T-helper 22 cell (primary cell): ENCODE results near the gene MAPK11.
A peak's percentile ranks its signal among the peaks of the same experiment; 100 is the strongest.

Experiments
- DNase-seq: peaks from one replicate; pipeline ENCODE4 v3.0.0-alpha.2; 2020; ENCODE audit warnings: low read depth

The MAPK11 gene

GRCh38 chr22:50269970-50270665 is at the start of gene MAPK11:
Gene MAPK11, minus strand, starts transcription at chr22:50270380. Its CDS starts 88 bp downstream, at chr22:50270292.
- peak; percentile 68 for DNase-seq

- DNase-seq = no peak
These were observed 49.3 kb upstream of the MAPK11 start for GRCh38 chr22:50319503-50319951.

- no peak for DNase-seq
These were observed 48.7 kb upstream of the MAPK11 start for GRCh38 chr22:50318698-50319411.

- DNase-seq = no peak
These were observed 48.1 kb upstream of the MAPK11 start for GRCh38 chr22:50318356-50318697.

GRCh38 chr22:50317674-50318073 is 47.5 kb upstream of the MAPK11 start:
- no peak for DNase-seq

DNA sequence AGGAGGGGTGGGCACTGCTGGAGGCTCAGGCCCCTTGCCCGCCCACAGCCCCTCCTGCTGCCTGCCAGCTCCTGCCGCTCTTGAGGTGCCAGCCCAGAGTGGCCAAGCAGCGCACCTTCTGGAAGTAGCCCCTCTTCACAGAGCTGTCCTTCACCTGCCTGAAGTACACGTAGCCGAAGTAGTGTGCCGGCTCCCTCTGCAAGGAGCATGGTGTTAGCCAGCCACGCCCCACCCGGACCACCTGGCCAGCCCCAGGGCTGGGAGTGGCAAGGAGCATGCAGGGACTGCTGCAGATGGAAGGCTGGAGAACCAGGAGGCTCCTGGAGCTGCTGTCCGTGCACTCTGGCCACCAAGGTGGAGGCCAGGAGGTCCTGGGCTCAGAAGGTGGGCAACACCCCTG is 47.0 kb upstream of the MAPK11 start:
- no peak for DNase-seq

GRCh38 chr22:50316114-50317065 is 46.2 kb upstream of the MAPK11 start:
- no peak for DNase-seq

DNA sequence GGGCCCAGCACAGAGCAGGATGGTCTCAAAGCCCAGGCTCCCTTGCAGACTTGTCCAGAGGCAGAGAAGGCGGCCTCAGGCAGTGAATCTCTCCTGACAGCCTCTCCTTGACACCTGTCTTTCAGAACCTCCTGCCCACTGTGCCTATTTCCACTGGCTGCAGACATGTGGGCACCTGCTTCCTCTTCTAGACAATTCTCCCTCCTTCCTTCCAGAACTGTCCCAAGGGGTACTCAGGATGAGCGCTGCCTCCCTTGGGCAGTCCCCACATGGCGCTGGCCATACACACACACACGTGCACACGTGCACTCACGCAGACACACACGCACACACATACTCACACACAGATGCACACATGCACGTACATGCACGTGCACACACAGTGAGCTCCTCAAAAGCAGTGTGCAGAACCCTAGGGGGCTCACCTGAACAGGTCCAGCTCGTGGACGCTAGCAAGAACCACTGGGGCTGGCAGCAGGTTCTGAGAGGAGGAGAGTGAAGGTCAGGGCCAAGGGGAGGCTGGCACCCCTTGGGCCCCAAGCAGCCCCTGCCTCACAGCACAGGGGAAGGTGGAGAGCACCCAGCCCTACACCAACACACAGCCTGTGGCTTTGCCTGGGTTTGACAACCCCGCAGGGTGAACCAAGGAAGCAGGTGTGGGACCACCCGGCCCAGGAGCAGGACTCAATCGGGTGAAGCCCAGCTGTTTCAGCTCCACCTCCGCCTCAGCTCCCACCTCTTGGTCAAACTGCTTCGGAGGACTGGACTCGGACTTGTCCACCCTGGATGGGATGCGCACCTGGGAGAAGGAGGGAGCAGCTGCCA is 45.3 kb upstream of the MAPK11 start:
- no peak for DNase-seq

GRCh38 chr22:50314455-50315288 is 44.5 kb upstream of the MAPK11 start:
- DNase-seq = peak; percentile 28

DNA sequence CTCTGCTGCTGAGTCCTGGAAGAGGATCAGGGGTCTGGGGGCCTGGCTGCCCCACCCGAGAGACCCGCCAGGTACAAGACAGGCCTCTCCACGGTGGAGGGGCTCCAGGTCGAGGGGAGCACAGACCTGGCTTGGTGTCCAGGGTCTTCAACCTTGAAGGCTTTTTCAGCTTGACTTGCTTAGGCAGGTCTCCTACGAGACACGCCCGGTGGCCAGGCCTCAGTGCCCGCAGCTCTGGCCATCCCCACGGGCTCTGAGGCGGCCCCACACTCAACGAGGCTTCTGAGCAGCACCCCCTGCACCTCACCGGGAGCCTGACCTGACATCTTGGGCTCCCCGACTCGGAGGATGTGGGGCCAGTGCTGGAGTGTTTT is 43.9 kb upstream of the MAPK11 start:
- no peak for DNase-seq

DNA sequence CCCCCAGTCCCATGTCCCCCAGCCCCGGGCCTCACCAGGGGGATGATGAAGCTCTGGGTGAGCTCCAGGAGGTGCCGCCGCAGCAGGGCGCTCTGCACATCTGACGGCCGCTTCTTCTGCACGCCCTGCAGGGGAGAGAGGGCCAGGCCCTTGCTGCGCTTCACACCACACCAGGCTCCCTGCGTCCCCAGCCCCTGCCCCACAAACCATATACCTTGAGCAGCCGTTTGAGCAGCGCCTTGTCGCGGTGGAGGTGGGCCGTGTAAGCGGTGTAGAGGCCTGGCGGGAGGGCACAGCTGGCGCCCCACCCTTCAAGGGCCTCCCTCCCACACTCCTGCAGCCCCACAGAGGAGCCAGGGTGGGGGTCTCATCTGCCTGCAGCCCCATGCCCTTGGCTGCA is 43.4 kb upstream of the MAPK11 start:
- no peak for DNase-seq

DNA sequence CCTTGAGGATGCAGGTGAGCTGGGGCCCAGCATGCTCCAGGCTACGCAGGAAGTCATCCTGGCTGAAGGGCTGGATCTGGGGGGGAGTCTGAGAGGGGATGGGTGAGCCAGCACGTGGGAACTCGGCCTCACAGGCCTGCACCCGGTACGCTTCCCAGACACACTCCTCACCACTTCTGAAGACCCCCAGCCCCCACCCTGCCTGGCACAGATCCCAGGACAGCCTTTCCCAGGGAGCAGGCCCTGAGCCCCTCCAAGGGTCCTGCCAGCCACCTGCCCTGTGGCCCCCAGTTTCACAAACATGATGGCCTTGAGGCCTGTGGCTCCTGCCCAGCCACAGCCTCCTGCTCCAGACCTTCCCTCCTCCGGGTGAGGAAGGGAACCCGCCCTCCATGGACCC is 42.8 kb upstream of the MAPK11 start:
- no peak for DNase-seq

DNA sequence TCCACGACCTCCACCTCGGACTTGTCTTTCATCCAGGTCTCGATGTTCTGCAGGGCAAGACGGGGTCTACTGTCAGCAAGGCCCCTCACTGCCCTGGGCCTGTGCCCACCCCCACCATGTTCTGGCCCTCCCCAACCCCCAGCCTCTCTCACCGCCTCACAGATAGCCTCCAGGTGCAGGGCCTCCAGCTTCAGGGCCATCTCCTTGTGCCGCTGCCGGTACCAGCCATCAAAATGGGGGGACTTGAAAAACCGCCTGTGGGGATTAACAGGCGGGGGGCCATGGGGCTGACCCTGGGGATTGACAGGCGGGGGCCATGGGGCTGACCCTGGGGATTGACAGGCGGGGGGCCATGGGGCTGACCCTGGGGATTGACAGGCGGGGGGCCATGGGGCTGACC is 42.2 kb upstream of the MAPK11 start:
- DNase-seq = no peak

GRCh38 chr22:50311606-50312351 is 41.6 kb upstream of the MAPK11 start:
- DNase-seq = no peak

DNA sequence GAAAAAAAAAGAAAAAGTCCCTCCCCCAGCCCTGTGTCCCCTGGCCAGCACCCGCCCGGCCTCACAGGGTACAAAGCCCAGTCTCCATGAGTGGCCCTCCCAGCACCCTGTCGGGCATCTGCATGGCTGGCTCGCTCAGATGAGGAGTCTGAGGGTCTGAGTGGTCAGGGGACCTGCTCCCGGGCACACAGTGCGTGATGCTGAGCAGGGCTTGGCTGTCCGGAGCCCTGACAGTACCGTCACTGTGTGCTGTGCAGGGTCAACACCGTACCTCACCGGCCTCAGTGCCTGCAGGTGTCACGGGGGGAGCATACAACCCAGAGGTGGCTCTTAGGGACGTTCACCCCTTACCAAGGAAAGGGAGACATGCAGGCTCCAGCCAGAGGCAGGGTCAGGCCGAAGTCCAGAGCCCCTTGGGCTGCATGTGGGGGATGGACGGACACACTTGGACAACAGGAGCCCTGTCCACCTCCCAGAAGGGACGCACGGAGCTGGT is 40.8 kb upstream of the MAPK11 start:
- no peak for DNase-seq

GRCh38 chr22:50310031-50310722 is 40.0 kb upstream of the MAPK11 start:
- no peak for DNase-seq

GRCh38 chr22:50309601-50309991 is 39.4 kb upstream of the MAPK11 start:
- DNase-seq = no peak

DNA sequence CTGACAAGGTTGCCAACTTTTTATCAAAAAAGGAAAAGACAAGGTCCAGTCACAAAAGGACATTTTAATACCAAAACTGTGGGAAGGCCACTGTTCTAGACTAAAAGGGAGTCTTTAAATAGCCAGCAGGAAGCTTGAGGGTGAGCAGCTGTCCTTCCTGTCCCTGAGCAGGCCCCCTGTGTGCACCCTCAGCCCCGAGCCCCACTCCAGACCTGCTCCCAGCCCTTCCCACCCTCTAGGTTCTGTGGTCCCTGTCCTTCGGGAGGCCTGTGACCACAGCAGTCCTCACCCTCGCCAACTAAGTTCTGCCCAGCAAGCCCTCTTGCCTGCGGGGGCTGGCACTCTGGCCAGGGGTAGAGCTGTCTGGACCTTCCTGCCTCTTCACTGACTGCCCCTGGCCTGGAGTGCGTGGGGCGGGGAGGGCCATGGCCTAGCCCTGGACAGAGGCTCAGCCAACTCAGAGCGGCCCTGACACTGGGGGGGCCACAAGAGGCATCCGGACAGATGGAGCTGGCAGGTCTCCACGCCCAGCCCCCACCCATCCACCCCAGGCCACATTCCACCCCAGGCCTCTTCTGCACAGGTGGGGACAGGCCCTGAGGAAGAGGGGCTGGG is 38.9 kb upstream of the MAPK11 start:
- no peak for DNase-seq

DNA sequence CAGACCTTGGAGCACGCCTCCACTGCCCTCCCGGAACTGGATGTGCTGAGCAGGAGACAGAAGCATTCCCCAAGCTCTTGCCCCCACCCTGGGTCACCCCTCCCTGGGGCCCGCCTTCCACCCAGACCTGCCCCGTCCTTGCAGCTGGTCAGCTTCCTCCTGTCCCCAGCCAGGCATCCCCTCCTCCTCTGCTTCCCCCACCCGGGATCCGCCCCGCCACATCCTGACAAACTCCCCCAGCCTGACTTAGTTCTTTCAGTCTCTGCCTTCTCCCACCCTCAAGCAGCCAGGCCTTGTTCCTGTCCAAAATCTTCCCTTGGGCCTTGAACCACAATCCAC is 38.4 kb upstream of the MAPK11 start:
- DNase-seq = no peak
